Measurements from ENCODE around the gene RAB7B.

RAB7B gene

GRCh38 chr1:205990226-205990625 is 13.0 kb downstream of the RAB7B start:
- no peak for DNase-seq (ENCODE audit: low read depth in 2 of 2)
- H3K4me3 ChIP-seq (replicated peaks in 1 of 2; ENCODE audit: low read depth in 2 of 2, low read length in 2 of 2) = no peak overlapping the region
- TF ChIP-seq CTCF (IDR thresholded peaks at IDR 0.05; ENCODE audit: low read depth, low read length) = no peak

GRCh38 chr1:205989786-205990185 is 13.4 kb downstream of the RAB7B start:
- no peak for TF ChIP-seq CTCF (IDR thresholded peaks at IDR 0.05; ENCODE audit: low read depth, low read length)
- DNase-seq (ENCODE audit: low read depth in 2 of 2) = no peak
- H3K4me3 ChIP-seq (replicated peaks in 1 of 2; ENCODE audit: low read depth in 2 of 2, low read length in 2 of 2) = no peak overlapping the region

GRCh38 chr1:205988585-205988995 is 14.6 kb downstream of the RAB7B start:
- DNase-seq (ENCODE audit: low read depth in 2 of 2) = no peak
- TF ChIP-seq CTCF (IDR thresholded peaks at IDR 0.05; ENCODE audit: low read depth, low read length) = no peak
- no peak overlapping the region for H3K4me3 ChIP-seq (replicated peaks in 1 of 2; ENCODE audit: low read depth in 2 of 2, low read length in 2 of 2)

- TF ChIP-seq CTCF (IDR thresholded peaks at IDR 0.05; ENCODE audit: low read depth, low read length) = no peak
- no peak overlapping the region for H3K4me3 ChIP-seq (replicated peaks in 1 of 2; ENCODE audit: low read depth in 2 of 2, low read length in 2 of 2)
- DNase-seq (ENCODE audit: low read depth in 2 of 2) = peak in 1 of 2 donors; percentile 29
Observed at GRCh38 chr1:205986861-205987260, 16.3 kb downstream of the RAB7B start.

GRCh38 chr1:205986292-205986691 is 16.9 kb downstream of the RAB7B start:
- DNase-seq (ENCODE audit: low read depth in 2 of 2) = no peak
- H3K4me3 ChIP-seq (replicated peaks in 1 of 2; ENCODE audit: low read depth in 2 of 2, low read length in 2 of 2) = no peak overlapping the region
- TF ChIP-seq CTCF (IDR thresholded peaks at IDR 0.05; ENCODE audit: low read depth, low read length) = no peak

GRCh38 chr1:205985330-205986005 is 17.7 kb downstream of the RAB7B start:
- H3K4me3 ChIP-seq (replicated peaks in 1 of 2; ENCODE audit: low read depth in 2 of 2, low read length in 2 of 2) = no peak overlapping the region
- DNase-seq (ENCODE audit: low read depth in 2 of 2) = no peak
- no peak for TF ChIP-seq CTCF (IDR thresholded peaks at IDR 0.05; ENCODE audit: low read depth, low read length)

Measured in cardiac fibroblast (primary cell).